ENCODE data around the gene HHATL. TPM values are rescaled to one million over a fixed set of nuclear protein-coding genes. Genes with fewer than 3 reads are reported as not detected.

HHATL gene
- total and polyA plus RNA-seq, 9 donors = 18.1 to 67.7 (median 45.9) TPM

DNA sequence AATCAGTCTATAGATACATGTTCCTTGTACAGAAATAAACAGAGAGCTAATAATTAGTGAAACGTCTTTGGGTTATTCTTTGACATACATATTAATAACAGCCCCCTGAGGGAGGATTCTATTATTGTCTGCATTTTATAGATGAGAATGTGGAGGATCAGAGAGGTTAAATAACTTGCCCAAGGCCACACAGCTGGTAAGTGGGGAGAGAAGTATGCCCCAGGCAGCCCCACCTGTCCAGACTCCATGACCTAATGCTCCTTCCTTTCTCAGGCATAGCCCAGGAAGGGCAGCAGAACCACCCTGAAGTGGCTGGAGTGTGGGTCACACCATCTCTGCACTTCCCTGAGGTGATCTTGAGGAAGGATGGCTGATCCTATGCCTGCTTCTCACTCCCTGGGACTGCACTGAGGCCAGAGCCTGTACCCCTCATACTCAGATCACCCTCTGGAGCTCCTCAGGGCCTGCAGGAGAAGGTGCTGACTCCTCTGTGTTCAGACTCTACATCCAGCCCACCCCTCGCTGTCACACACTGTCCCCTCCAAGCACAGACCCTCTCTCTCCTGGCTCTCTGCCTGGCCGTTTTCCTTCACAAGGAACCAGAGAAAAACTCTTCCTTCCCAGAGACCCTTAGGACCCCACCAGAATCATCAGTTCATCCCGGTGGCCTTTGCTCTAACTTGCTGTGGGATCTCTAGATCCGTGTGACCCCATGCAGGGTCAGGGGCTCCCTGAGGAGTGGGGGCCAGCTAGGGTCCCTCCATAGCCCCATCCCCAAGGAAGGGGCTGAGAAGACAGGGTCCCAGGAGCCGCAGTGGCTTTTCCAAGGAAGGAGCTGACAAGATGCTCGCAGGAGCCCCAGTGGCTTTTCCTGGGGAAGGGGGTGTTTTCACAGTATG is 4.4 kb upstream of the HHATL start:
- no peak for DNase-seq
- peaks cover 29% of the 10 kb centered on the region for H3K4me1 ChIP-seq (ENCODE audit: control insufficient read depth, insufficient read depth, low read length)
- no peaks in the 10 kb centered on the region for H3K27me3 ChIP-seq (ENCODE audit: control insufficient read depth, insufficient read depth, low read length)
- H3K4me3 ChIP-seq (ENCODE audit: low read length) = no peak overlapping the region
- H3K27ac ChIP-seq (ENCODE audit: low read length) = no peak overlapping the region
- no peaks in the 10 kb centered on the region for H3K36me3 ChIP-seq (ENCODE audit: control insufficient read depth, insufficient read depth, low read length)
- no peaks in the 10 kb centered on the region for H3K9me3 ChIP-seq (replicated peaks; ENCODE audit: control insufficient read depth, low read depth, low read length)
- 84% methylated on average over 3 of the region's 7 CpGs for WGBS (ENCODE audit: insufficient coverage)

DNA sequence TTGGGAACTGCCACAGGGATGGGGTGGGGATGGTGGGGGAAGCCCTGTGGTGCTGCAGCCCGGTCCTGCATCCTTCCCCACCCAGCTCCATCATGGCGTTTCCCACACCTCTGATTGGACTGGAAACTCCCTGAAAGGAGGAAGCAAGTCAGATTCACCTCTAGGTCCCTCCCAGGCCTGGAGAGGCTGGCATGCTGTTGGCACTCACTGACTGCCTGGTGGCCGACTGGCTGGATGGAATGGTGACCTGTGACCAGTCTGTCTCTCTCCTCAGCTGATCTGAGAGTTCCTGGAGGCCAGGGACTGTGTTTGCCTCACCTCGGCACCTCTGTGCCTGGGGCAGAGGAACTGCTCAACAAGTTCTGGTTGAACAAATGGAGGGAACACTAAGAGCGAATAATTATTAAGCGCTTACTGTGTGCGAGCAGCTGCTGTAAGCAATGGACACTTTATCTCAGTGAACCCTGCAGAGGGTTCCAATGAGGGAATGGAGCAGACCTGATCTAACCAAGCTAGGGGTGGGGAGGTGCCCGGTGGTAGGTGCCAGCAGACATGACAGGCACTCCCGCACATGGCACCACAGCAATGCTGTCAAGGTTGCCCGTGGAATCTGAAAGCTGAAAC is 3.5 kb upstream of the HHATL start:
- H3K27me3 ChIP-seq (ENCODE audit: control insufficient read depth, insufficient read depth, low read length) = no peaks in the 10 kb centered on the region
- DNase-seq = no peak
- H3K9me3 ChIP-seq (replicated peaks; ENCODE audit: control insufficient read depth, low read depth, low read length) = no peaks in the 10 kb centered on the region
- no peak overlapping the region for H3K27ac ChIP-seq (ENCODE audit: low read length)
- 78% methylated on average over 6 of the region's 10 CpGs for WGBS (ENCODE audit: insufficient coverage)
- no peaks in the 10 kb centered on the region for H3K36me3 ChIP-seq (ENCODE audit: control insufficient read depth, insufficient read depth, low read length)
- no peak overlapping the region for H3K4me3 ChIP-seq (ENCODE audit: low read length)
- H3K4me1 ChIP-seq (ENCODE audit: control insufficient read depth, insufficient read depth, low read length) = peaks cover 36% of the 10 kb centered on the region

DNA sequence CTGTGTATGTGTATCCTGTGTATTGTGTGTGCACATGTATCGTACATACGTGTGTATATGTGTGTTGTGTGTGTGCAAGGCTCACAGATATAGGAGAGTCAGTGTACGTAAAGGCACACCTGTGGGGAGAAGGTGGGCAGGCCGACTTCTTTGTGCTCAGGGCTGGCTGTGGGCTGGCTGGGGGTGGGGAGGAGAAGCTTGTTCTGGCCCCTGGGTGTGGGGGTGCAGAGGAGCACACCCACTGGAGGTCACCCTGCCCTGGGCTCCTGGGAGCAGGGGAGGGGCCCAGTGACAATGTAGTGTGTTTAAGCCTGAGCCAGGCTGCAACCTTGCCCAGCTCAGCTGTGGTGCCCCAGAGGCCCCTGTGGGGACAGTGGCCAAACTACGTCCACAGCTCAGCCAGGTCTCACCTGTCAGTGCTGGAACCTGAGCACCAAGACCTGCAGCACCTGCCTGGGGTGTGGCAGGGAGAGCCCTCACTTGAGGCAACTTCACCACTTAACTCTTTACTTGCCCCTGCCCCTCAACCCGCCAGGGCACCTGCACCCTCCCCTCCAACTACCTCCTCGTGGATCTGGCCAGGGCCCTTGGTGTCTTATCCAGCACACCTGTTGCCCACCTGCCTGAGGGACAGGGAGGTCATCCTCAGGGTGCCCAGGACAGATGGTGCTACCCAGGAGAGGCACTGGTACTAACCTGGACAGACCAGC is 2.6 kb upstream of the HHATL start:
- WGBS (ENCODE audit: insufficient coverage) = 74% methylated on average over 6 of the region's 7 CpGs
- Histone ChIP-seq H3K4me3 (ENCODE audit: low read length) (no peak overlapping the region), H3K27ac (ENCODE audit: low read length) (no peak overlapping the region), H3K9me3 (replicated peaks; ENCODE audit: control insufficient read depth, low read depth, low read length) (no peaks in the 10 kb centered on the region), H3K27me3 (ENCODE audit: control insufficient read depth, insufficient read depth, low read length) (no peaks in the 10 kb centered on the region), H3K4me1 (ENCODE audit: control insufficient read depth, insufficient read depth, low read length) (peaks cover 43% of the 10 kb centered on the region), H3K36me3 (ENCODE audit: control insufficient read depth, insufficient read depth, low read length) (no peaks in the 10 kb centered on the region)
- DNase-seq = no peak

DNA sequence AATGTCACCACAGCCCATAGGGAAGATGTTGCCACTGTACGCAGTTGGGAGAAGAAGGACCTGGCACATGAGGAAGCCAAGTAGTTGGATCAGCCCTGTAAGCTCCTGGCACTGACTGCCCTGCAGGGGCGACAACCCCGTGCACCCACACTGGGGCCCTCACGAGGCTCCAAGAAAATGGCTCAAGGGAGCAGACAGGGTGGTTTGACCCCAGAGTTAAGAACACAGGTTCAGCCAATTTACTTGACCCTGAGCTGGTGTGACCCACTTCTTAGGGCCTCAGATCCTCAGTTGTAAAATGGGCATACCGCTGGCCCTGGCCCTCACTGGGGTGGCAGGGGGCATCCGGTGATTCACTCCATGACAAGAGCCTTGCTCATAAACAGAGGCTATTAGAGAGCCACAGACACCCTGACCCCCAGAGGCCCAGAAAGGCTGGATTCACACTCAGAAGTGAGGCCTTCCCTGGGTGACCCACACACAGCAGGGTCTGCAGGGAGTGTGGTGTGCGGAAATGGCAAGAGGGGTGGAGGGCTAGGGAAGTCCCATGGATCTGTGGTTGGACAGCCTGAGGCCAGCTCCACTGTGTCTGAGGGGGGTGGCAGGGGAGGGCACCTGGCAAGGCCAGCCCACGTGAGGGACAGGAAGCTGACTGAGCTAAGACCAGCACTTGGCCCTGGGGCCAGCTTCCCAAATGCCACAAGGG is 1.7 kb upstream of the HHATL start:
- Histone ChIP-seq H3K27ac (ENCODE audit: low read length) (no peak overlapping the region), H3K36me3 (ENCODE audit: control insufficient read depth, insufficient read depth, low read length) (no peaks in the 10 kb centered on the region), H3K4me1 (ENCODE audit: control insufficient read depth, insufficient read depth, low read length) (peaks cover 43% of the 10 kb centered on the region), H3K9me3 (replicated peaks; ENCODE audit: control insufficient read depth, low read depth, low read length) (no peaks in the 10 kb centered on the region), H3K27me3 (ENCODE audit: control insufficient read depth, insufficient read depth, low read length) (no peaks in the 10 kb centered on the region), H3K4me3 (ENCODE audit: low read length) (no peak overlapping the region)
- 80% methylated on average over 7 of the region's 8 CpGs for WGBS (ENCODE audit: insufficient coverage)
- no peak for DNase-seq

DNA sequence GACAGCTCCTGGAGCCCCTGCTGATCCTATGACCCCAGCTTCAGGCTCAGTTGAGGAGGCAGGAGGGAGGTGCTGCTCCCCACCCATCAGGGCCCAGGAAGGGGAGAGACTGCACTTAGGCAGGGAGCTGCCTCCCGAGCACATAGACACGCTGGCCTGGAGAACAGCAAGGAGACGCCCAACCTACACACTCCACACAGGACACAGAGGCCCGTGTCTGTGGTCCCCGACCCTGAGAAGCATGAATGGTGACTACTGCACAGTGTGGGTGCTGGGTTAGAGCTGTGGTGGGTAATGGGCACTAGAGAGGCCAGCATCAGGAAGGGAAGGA is 1.1 kb upstream of the HHATL start:
- Histone ChIP-seq H3K36me3 (ENCODE audit: control insufficient read depth, insufficient read depth, low read length) (no peaks in the 10 kb centered on the region), H3K4me1 (ENCODE audit: control insufficient read depth, insufficient read depth, low read length) (peaks cover 43% of the 10 kb centered on the region), H3K27me3 (ENCODE audit: control insufficient read depth, insufficient read depth, low read length) (no peaks in the 10 kb centered on the region), H3K27ac (ENCODE audit: low read length) (peak overlapping the region; percentile 71), H3K9me3 (replicated peaks; ENCODE audit: control insufficient read depth, low read depth, low read length) (no peaks in the 10 kb centered on the region), H3K4me3 (ENCODE audit: low read length) (no peak overlapping the region)
- no peak for DNase-seq
- WGBS (ENCODE audit: insufficient coverage) = no CpG with 5 or more reads among the region's 5 CpGs

DNA sequence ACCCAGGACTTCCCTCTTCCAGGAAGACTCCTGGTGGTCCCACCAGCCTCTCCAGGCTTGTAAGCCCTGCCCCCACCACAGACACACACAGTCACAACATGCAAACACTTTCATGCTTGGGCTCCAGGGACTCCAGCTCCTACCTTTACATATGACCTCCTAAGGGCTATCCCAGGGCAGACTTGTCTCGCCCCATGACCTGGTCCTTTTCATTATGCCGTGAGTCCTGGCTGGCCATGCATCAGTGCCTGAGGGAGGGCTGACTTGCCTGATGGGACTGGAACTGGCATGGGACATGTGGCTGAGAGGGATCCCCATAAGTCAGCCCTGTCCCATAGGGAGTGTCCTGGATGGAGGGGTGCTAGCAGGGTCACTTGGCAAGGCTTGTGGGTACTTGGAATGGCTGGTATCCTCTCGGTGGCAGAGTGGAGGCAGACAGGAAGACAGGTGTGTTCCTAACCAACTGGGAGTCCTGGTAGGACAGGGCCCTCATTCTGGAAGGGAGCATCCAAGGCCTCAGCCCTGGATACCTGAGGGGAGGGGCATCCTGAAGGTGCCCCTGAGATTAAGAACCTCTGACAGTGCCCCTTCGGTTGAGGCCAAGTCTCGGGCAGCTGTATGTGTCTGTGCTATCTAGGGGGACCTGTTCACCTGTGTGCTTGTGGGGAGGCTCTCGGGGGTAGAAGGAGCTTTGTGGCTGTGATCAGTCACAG is 540 bp upstream of the HHATL start:
- WGBS (ENCODE audit: insufficient coverage) = 66% methylated on average over 6 of the region's 6 CpGs
- H3K4me3 ChIP-seq (ENCODE audit: low read length) = no peak overlapping the region
- no peaks in the 10 kb centered on the region for H3K36me3 ChIP-seq (ENCODE audit: control insufficient read depth, insufficient read depth, low read length)
- no peak for DNase-seq
- H3K27me3 ChIP-seq (ENCODE audit: control insufficient read depth, insufficient read depth, low read length) = no peaks in the 10 kb centered on the region
- H3K9me3 ChIP-seq (replicated peaks; ENCODE audit: control insufficient read depth, low read depth, low read length) = no peaks in the 10 kb centered on the region
- peaks cover 43% of the 10 kb centered on the region for H3K4me1 ChIP-seq (ENCODE audit: control insufficient read depth, insufficient read depth, low read length)
- H3K27ac ChIP-seq (ENCODE audit: low read length) = peak overlapping the region; percentile 71

DNA sequence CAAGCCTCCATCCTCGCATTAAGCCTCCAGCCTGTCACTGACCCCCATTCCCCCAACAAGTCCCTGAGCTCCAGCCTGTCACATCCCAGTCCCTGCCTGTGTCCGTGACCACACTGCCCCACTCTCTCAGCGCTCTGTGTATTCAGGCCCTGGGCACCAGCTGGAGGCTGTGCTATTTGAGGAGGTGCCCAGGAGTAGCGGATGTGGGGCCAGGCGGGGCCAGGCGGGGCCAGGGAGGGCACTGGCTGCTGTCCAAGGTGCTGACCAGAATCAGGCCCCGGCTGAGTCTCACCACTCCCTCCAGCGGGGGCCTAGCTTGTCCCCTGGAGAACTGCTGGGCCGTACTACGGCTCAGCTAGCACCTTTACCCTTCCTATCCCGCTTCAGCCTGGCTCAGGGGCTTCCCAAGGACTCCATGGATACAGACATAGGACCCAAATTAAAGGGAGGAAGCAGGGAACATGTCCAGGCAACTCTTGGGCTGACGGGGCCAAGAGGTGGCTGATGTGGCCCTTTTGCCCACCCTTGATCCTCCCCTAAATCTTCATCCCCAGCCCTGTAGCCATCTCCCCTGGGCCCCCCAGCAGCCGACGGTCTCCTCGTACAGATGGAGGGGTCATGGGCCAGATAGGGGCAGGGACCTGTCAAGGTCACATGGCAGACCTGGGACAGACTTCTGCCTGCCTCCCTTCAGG is 1.1 kb downstream of the HHATL start:
- Histone ChIP-seq H3K27ac (ENCODE audit: low read length) (peak overlapping the region; percentile 84), H3K27me3 (ENCODE audit: control insufficient read depth, insufficient read depth, low read length) (no peaks in the 10 kb centered on the region), H3K4me1 (ENCODE audit: control insufficient read depth, insufficient read depth, low read length) (peaks cover 43% of the 10 kb centered on the region), H3K36me3 (ENCODE audit: control insufficient read depth, insufficient read depth, low read length) (no peaks in the 10 kb centered on the region), H3K4me3 (ENCODE audit: low read length) (peak overlapping the region; percentile 20), H3K9me3 (replicated peaks; ENCODE audit: control insufficient read depth, low read depth, low read length) (no peaks in the 10 kb centered on the region)
- peak; percentile 76 for DNase-seq
- 15% methylated on average over 7 of the region's 15 CpGs for WGBS (ENCODE audit: insufficient coverage)

DNA sequence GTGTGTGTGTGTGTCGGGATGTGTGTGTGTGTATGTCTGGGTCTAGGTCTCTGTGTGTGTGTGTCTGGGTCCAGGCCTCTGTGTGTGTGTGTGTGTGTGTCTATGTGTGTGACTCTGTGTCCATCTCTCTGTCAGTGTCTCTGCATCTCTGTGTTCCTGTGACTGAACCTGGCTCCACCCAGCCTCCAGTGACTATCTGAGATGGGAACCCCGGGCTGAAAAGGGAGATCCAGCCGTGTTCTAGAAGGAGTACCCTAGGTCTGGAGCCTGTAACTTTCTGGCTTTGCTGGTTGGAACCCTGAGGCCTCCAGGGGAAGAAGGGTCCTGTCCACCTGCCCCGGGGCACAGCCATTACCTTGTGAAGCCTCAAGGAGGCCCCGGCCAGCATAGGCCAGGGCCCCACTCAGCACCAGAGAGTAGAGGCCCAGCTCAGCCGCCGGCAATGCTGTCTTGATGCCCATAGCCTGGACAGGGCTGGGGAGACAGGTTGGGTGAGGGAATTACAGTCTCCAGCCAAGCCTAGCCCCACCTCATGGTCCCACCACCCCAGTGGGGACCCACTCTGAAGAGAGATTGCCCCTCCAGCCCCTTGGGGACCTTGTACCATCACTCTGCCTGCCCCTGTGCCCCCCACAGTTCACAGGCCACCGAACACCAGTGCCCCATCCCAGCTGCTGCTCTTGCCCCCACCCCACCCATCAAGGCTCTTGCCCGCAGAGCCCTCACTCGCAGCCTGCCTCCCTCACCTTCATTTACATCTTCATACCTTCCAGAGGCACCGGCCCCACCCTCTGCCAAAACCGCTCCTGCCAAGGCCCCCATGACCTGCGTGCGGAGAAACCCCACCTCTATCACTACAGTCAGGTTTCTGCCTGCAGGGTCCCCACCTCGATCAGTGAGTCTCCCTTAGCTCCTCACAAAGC is 2.0 kb downstream of the HHATL start:
- Histone ChIP-seq H3K27me3 (ENCODE audit: control insufficient read depth, insufficient read depth, low read length) (no peaks in the 10 kb centered on the region), H3K4me1 (ENCODE audit: control insufficient read depth, insufficient read depth, low read length) (peaks cover 42% of the 10 kb centered on the region), H3K27ac (ENCODE audit: low read length) (peak overlapping the region; percentile 82), H3K4me3 (ENCODE audit: low read length) (no peak overlapping the region), H3K36me3 (ENCODE audit: control insufficient read depth, insufficient read depth, low read length) (no peaks in the 10 kb centered on the region), H3K9me3 (replicated peaks; ENCODE audit: control insufficient read depth, low read depth, low read length) (no peaks in the 10 kb centered on the region)
- WGBS (ENCODE audit: insufficient coverage) = 66% methylated on average over 10 of the region's 15 CpGs
- DNase-seq = no peak

Data from muscle of leg (tissue), 11 donors.